HepG2 (cell line): ENCODE data around the gene MTRF1. TPM values are rescaled to one million over a fixed set of nuclear protein-coding genes. Genes with fewer than 3 reads are reported as not detected.

Experiments
- GFI1 ChIP-seq: sonication (generic); formaldehyde crosslinking; IDR thresholded peaks from 2 replicates; pipeline ENCODE4 v1.5.0; 2020; ENCODE audit warnings: missing genetic modification reagents, mild to moderate bottlenecking, borderline replicate concordance
- HNRNPH1 ChIP-seq: fragments of 200-400 bp; formaldehyde crosslinking; optimal IDR thresholded peaks from 2 replicates; pipeline ENCODE3; 2017; ENCODE audit warnings: mild to moderate bottlenecking, low read depth, low read length
- HOXA7 ChIP-seq: sonication (generic); formaldehyde crosslinking; IDR thresholded peaks from 2 replicates; pipeline ENCODE4 v1.8.1; 2022; ENCODE audit warnings: mild to moderate bottlenecking, missing genetic modification reagents, moderate library complexity
- JARID2 ChIP-seq: sonication (generic); formaldehyde crosslinking; IDR thresholded peaks from 2 replicates; pipeline ENCODE4 v1.8.1; 2023; ENCODE audit warnings: missing genetic modification reagents, inconsistent platforms; ENCODE audit not compliant: insufficient replicate concordance
- JUND ChIP-seq: sonication (generic); formaldehyde crosslinking; IDR thresholded peaks from 2 replicates; pipeline ENCODE4 v1.8.0; 2022; ENCODE audit warnings: mild to moderate bottlenecking, missing genetic modification reagents
- KAT7 ChIP-seq: IDR thresholded peaks from 2 replicates; pipeline ENCODE4 v1.6.1; 2018; ENCODE audit warnings: borderline replicate concordance, missing compliant biosample characterization
- KLF12 ChIP-seq: sonication (generic); formaldehyde crosslinking; IDR thresholded peaks from 2 replicates; pipeline ENCODE4 v1.4.0; 2020; ENCODE audit warnings: missing genetic modification reagents, borderline replicate concordance
- NAIF1 ChIP-seq: sonication (generic); formaldehyde crosslinking; IDR thresholded peaks from 2 replicates; pipeline ENCODE4 v1.5.0; 2020; ENCODE audit warnings: mild to moderate bottlenecking, missing genetic modification reagents, borderline replicate concordance
- PAWR ChIP-seq: sonication (generic); formaldehyde crosslinking; IDR thresholded peaks from 2 replicates; pipeline ENCODE4 v1.4.0; 2020; ENCODE audit warnings: missing genetic modification reagents, mild to moderate bottlenecking, borderline replicate concordance
- PPARG ChIP-seq: conservative IDR thresholded peaks from 2 replicates; pipeline ENCODE4 v1.6.1; 2016; ENCODE audit warnings: missing biosample characterization, missing genetic modification reagents
- RBM39 ChIP-seq: fragments of 200-400 bp; formaldehyde crosslinking; IDR thresholded peaks from one replicate; pipeline ENCODE4 v1.6.1; 2018; ENCODE audit warnings: antibody characterized with exemption, mild to moderate bottlenecking, low read depth, low read length; ENCODE audit not compliant: poor library complexity, severe bottlenecking
- SETDB1 ChIP-seq: sonication (generic); formaldehyde crosslinking; IDR thresholded peaks from 2 replicates; pipeline ENCODE4 v1.5.1; 2020; ENCODE audit warnings: missing genetic modification reagents, mild to moderate bottlenecking, borderline replicate concordance
- SIN3A ChIP-seq: IDR thresholded peaks from 2 replicates; pipeline ENCODE4 v1.6.1; 2011; ENCODE audit warnings: low read depth, mild to moderate bottlenecking, control low read depth, low read length, borderline replicate concordance
- ZFY ChIP-seq: sonication (generic); formaldehyde crosslinking; IDR thresholded peaks from 2 replicates; pipeline ENCODE4 v1.4.0; 2020; ENCODE audit warnings: missing genetic modification reagents
- ZNF350 ChIP-seq: sonication (generic); formaldehyde crosslinking; IDR thresholded peaks from 2 replicates; pipeline ENCODE4 v1.4.0; 2020; ENCODE audit warnings: mild to moderate bottlenecking, low read depth, missing genetic modification reagents, borderline replicate concordance
- ZNF614 ChIP-seq: IDR thresholded peaks from 2 replicates; pipeline ENCODE4 v1.6.1; 2018; ENCODE audit warnings: missing biosample characterization, missing genetic modification reagents, inconsistent platforms, borderline replicate concordance
- polyA plus RNA-seq, 8 experiments: library from polyadenylated mRNA; depleted of rRNA in 3 of 8; stranded (reverse) in 7 of 8; unstranded in 1 of 8; fragments of >200 nt; fragmentation: Illumina TruSeq in 4 of 8; extraction: Trizol in 4 of 8; gene quantifications; 2 replicates each; pipeline versions ENCODE4 v1.2.1 to v1.2.3, GENCODE V29; 2011 to 2016; ENCODE audit warnings: low read depth in 4 of 8, missing spikeins in 1 of 8, mixed read lengths in 1 of 8; ENCODE audit not compliant: insufficient read depth in 1 of 8
- total RNA-seq, 5 experiments: library from RNA; depleted of rRNA; stranded (reverse); fragments of >200 nt; fragmentation: Illumina TruSeq; extraction: Trizol; gene quantifications; 2 replicates each; pipeline ENCODE4 v1.2.3, GENCODE V29; 2016; ENCODE audit warnings: low read depth in 1 of 5
- TF ChIP-seq, protein P1 (sequence below): sonication (generic); formaldehyde crosslinking; IDR thresholded peaks from 2 replicates; pipeline ENCODE4 v1.4.0; 2020; ENCODE audit warnings: mild to moderate bottlenecking, low read depth, missing genetic modification reagents
- TF ChIP-seq, protein P2 (sequence below): sonication (generic); formaldehyde crosslinking; IDR thresholded peaks from 2 replicates; pipeline ENCODE4 v1.5.1; 2020; ENCODE audit warnings: mild to moderate bottlenecking, missing genetic modification reagents
- TF ChIP-seq, protein P3 (sequence below): sonication (generic); formaldehyde crosslinking; IDR thresholded peaks from 2 replicates; pipeline ENCODE4 v1.4.0; 2020; ENCODE audit warnings: low read depth, mild to moderate bottlenecking, missing genetic modification reagents

MTRF1 gene
- total and polyA plus RNA-seq, 2 of the 13 experiments (the other 11 are each of a cell fraction or from before 2014, with no cell fraction given), result 21.6 to 27.2 TPM

DNA sequence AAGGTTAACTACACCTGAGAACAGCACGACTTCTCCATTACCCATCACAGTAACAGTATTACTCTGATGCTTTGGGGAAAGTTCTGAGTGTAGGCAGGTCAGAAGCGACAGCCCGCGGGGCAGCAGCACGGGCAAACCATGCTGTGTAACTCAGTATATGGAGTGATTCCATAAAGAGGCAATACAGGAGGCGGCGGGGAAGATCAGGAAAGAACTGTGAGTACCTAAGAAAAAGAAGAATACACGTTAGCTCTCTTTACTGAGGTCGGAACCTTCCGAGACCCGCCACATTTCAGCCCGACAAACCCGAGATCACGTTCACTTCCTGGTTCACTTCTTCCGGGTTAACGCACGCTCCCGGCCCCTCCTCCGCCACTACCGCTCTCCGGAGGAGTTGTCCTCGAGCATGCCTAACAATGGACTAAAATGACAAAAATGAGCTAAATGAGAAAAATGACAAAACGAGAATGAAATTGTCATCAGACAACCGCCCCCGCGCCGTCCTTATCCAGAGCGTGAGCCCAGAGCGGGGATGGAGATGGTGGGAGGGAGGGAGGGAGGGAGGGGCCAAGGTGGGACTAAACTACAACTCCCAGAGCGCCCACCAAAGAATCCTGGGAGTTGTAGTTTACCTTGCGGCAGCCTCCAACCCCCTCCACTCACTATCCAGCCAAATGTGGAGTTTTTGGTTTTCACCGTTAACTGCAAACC is at the start of gene MTRF1 (continued):
- TF ChIP-seq, protein P1, sequence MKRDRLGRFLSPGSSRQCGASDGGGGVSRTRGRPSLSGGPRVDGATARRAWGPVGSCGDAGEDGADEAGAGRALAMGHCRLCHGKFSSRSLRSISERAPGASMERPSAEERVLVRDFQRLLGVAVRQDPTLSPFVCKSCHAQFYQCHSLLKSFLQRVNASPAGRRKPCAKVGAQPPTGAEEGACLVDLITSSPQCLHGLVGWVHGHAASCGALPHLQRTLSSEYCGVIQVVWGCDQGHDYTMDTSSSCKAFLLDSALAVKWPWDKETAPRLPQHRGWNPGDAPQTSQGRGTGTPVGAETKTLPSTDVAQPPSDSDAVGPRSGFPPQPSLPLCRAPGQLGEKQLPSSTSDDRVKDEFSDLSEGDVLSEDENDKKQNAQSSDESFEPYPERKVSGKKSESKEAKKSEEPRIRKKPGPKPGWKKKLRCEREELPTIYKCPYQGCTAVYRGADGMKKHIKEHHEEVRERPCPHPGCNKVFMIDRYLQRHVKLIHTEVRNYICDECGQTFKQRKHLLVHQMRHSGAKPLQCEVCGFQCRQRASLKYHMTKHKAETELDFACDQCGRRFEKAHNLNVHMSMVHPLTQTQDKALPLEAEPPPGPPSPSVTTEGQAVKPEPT, result no peak
- TF ChIP-seq HNRNPH1 (no peak), ZFY (CRISPR knock-in tag) (no peak; the same call in 1 of the 2 replicates), GFI1 (CRISPR knock-in tag) (no peak), PPARG (no peak), ZNF614 (CRISPR knock-in tag) (no peak), ZNF350 (CRISPR knock-in tag) (peak; percentile 49; the same call in 1 of the 2 replicates), JARID2 (CRISPR knock-in tag) (no peak), HOXA7 (CRISPR knock-in tag) (no peak), PAWR (no peak), KAT7 (CRISPR knock-in tag) (no peak), JUND (no peak), SIN3A (0 out of 2 replicates have a peak, but pooled peaks have one; percentile 78), RBM39 (no peak), NAIF1 (CRISPR knock-in tag) (no peak), KLF12 (CRISPR knock-in tag) (0 out of 2 replicates have a peak, but pooled peaks have one; percentile 65), SETDB1 (CRISPR knock-in tag) (no peak)
- TF ChIP-seq, protein P2, sequence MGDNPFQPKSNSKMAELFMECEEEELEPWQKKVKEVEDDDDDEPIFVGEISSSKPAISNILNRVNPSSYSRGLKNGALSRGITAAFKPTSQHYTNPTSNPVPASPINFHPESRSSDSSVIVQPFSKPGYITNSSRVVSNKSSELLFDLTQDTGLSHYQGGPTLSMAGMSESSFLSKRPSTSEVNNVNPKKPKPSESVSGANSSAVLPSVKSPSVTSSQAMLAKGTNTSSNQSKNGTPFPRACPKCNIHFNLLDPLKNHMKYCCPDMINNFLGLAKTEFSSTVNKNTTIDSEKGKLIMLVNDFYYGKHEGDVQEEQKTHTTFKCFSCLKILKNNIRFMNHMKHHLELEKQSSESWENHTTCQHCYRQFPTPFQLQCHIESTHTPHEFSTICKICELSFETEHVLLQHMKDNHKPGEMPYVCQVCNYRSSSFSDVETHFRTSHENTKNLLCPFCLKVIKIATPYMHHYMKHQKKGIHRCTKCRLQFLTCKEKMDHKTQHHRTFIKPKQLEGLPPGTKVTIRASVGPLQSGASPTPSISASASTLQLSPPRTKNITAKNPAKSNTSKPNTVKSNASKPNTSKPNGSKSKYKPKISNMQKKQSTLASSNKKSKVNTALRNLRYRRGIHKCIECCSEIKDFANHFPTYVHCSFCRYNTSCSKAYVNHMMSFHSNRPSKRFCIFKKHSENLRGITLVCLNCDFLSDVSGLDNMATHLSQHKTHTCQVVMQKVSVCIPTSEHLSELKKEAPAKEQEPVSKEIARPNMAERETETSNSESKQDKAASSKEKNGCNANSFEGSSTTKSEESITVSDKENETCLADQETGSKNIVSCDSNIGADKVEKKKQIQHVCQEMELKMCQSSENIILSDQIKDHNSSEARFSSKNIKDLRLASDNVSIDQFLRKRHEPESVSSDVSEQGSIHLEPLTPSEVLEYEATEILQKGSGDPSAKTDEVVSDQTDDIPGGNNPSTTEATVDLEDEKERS, result no peak
- TF ChIP-seq, protein P3, sequence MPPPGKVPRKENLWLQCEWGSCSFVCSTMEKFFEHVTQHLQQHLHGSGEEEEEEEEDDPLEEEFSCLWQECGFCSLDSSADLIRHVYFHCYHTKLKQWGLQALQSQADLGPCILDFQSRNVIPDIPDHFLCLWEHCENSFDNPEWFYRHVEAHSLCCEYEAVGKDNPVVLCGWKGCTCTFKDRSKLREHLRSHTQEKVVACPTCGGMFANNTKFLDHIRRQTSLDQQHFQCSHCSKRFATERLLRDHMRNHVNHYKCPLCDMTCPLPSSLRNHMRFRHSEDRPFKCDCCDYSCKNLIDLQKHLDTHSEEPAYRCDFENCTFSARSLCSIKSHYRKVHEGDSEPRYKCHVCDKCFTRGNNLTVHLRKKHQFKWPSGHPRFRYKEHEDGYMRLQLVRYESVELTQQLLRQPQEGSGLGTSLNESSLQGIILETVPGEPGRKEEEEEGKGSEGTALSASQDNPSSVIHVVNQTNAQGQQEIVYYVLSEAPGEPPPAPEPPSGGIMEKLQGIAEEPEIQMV (CRISPR knock-in tag), result no peak
